A549 (cell line): ENCODE data around the gene CLSTN2.

Experiments
- CHD2 ChIP-seq: fragments of 150-350 bp; IDR thresholded peaks from 2 replicates; pipeline ENCODE4 v1.6.1; 2014; ENCODE audit warnings: low read length; ENCODE audit not compliant: partially characterized antibody
- EP300 ChIP-seq, 2 experiments: fragments of >200 bp; sonication (Bioruptor Twin); formaldehyde crosslinking; IDR thresholded peaks; 2 replicates in 1 of 2; 3 replicates in 1 of 2; pipeline ENCODE4 v1.6.1; 2016 to 2017
- HOXB13 ChIP-seq: fragments of 250-450 bp; sonication (Bioruptor Pico); IDR thresholded peaks from 2 replicates; pipeline ENCODE4 v1.5.0; 2020; ENCODE audit warnings: low read depth, mild to moderate bottlenecking, moderate library complexity
- JUN ChIP-seq, 2 experiments: fragments of >200 bp; sonication (Bioruptor Twin); formaldehyde crosslinking; IDR thresholded peaks; 2 replicates in 1 of 2; 3 replicates in 1 of 2; pipeline ENCODE4 v1.6.1; 2016 to 2017
- PHF8 ChIP-seq: fragments of 200-600 bp; sonication (generic); IDR thresholded peaks from 2 replicates; pipeline ENCODE4 v1.6.1; 2016; ENCODE audit warnings: low read depth, mild to moderate bottlenecking, antibody characterized with exemption, moderate library complexity, borderline replicate concordance
- POLR2A ChIP-seq: IDR thresholded peaks from 2 replicates; pipeline ENCODE4 v1.6.1; 2012; ENCODE audit warnings: mild to moderate bottlenecking, low read length
- POLR2AphosphoS2 ChIP-seq: conservative IDR thresholded peaks from 2 replicates; pipeline ENCODE4 v1.6.1; 2012; ENCODE audit warnings: low read length, improper control_type of control experiment, inconsistent platforms
- RAD21 ChIP-seq, 2 experiments: fragments of >200 bp in 1 of 2; sonication (Bioruptor Twin) in 1 of 2; formaldehyde crosslinking in 1 of 2; IDR thresholded peaks in 1 of 2; conservative IDR thresholded peaks in 1 of 2; 2 replicates in 1 of 2; 3 replicates in 1 of 2; pipeline ENCODE4 v1.6.1; 2012 to 2018; ENCODE audit warnings: inconsistent platforms in 1 of 2
- RCOR1 ChIP-seq: fragments of 150-350 bp; IDR thresholded peaks from 2 replicates; pipeline ENCODE4 v1.6.1; 2014; ENCODE audit warnings: antibody characterized with exemption, low read length, low read depth
- RFX5 ChIP-seq: fragments of 450-650 bp; IDR thresholded peaks from 2 replicates; pipeline ENCODE4 v1.7.1; 2014; ENCODE audit warnings: antibody characterized with exemption, mild to moderate bottlenecking, moderate library complexity
- TF ChIP-seq, protein P1 (sequence below): fragments of >200 bp; sonication (Bioruptor Twin); formaldehyde crosslinking; IDR thresholded peaks from 3 replicates; pipeline ENCODE4 v1.5.1; 2016
- TF ChIP-seq, protein P2 (sequence below): fragments of 450-650 bp; IDR thresholded peaks from 2 replicates; pipeline ENCODE4 v1.6.1; 2014; ENCODE audit warnings: antibody characterized with exemption
- TF ChIP-seq, protein P3 (sequence below): fragments of 250-450 bp; sonication (Bioruptor Pico); IDR thresholded peaks from 2 replicates; pipeline ENCODE4 v1.5.0; 2021; ENCODE audit warnings: mild to moderate bottlenecking, moderate library complexity, borderline replicate concordance
- TF ChIP-seq, protein P4 (sequence below): IDR thresholded peaks from 2 replicates; pipeline ENCODE4 v1.6.1; 2012

DNA sequence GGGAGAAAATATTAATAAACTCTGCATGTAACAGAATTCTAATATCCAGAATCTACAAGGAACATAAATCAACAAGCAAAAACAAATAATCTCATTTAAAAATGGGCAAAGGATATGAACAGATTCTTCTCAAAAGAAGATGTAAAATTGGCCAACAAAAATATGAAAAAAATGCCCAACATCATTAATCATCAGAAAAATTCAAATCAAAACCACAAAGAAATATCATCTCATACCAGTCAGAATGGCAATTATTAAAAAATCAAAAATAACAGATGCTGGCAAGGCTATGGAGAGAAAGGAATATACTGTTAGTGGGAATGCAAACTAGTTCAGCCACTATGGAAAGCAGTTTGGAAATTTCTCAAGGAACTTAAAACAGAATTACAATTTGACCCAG is 592.2 kb downstream of the CLSTN2 start:
- TF ChIP-seq RAD21 (conservative IDR thresholded peaks at IDR 0.05 in 1 of 2, IDR thresholded peaks at IDR 0.05 in 1 of 2) (no peak), HOXB13 (CRISPR knock-in tag) (no peak), POLR2A (no peak), POLR2AphosphoS2 (no peak), RFX5 (no peak), RCOR1 (no peak), EP300 (IDR thresholded peaks at IDR 0.05) (no peak), CHD2 (no peak), PHF8 (no peak), JUN (IDR thresholded peaks at IDR 0.05) (no peak)
- TF ChIP-seq, protein P1, sequence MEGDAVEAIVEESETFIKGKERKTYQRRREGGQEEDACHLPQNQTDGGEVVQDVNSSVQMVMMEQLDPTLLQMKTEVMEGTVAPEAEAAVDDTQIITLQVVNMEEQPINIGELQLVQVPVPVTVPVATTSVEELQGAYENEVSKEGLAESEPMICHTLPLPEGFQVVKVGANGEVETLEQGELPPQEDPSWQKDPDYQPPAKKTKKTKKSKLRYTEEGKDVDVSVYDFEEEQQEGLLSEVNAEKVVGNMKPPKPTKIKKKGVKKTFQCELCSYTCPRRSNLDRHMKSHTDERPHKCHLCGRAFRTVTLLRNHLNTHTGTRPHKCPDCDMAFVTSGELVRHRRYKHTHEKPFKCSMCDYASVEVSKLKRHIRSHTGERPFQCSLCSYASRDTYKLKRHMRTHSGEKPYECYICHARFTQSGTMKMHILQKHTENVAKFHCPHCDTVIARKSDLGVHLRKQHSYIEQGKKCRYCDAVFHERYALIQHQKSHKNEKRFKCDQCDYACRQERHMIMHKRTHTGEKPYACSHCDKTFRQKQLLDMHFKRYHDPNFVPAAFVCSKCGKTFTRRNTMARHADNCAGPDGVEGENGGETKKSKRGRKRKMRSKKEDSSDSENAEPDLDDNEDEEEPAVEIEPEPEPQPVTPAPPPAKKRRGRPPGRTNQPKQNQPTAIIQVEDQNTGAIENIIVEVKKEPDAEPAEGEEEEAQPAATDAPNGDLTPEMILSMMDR = no peak
- TF ChIP-seq, protein P2, sequence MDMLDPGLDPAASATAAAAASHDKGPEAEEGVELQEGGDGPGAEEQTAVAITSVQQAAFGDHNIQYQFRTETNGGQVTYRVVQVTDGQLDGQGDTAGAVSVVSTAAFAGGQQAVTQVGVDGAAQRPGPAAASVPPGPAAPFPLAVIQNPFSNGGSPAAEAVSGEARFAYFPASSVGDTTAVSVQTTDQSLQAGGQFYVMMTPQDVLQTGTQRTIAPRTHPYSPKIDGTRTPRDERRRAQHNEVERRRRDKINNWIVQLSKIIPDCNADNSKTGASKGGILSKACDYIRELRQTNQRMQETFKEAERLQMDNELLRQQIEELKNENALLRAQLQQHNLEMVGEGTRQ = no peak
- TF ChIP-seq, protein P3, sequence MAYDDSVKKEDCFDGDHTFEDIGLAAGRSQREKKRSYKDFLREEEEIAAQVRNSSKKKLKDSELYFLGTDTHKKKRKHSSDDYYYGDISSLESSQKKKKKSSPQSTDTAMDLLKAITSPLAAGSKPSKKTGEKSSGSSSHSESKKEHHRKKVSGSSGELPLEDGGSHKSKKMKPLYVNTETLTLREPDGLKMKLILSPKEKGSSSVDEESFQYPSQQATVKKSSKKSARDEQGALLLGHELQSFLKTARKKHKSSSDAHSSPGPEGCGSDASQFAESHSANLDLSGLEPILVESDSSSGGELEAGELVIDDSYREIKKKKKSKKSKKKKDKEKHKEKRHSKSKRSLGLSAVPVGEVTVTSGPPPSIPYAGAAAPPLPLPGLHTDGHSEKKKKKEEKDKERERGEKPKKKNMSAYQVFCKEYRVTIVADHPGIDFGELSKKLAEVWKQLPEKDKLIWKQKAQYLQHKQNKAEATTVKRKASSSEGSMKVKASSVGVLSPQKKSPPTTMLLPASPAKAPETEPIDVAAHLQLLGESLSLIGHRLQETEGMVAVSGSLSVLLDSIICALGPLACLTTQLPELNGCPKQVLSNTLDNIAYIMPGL = no peak
- TF ChIP-seq, protein P4, sequence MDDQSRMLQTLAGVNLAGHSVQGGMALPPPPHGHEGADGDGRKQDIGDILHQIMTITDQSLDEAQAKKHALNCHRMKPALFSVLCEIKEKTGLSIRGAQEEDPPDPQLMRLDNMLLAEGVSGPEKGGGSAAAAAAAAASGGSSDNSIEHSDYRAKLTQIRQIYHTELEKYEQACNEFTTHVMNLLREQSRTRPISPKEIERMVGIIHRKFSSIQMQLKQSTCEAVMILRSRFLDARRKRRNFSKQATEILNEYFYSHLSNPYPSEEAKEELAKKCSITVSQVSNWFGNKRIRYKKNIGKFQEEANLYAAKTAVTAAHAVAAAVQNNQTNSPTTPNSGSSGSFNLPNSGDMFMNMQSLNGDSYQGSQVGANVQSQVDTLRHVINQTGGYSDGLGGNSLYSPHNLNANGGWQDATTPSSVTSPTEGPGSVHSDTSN = no peak
